Suppressor macrophage (primary cell): ENCODE measurements around the gene RYR3.
"Not testable (repeated sequence)": the region's sequence is repeated elsewhere in the genome, so short reads cannot be mapped to it uniquely, and the experiment has no call there.

Source experiments
- DNase-seq, 4 experiments: peaks; one replicate each; pipeline ENCODE4 v3.0.0-alpha.2; 2020 to 2022

Gene RYR3

DNA sequence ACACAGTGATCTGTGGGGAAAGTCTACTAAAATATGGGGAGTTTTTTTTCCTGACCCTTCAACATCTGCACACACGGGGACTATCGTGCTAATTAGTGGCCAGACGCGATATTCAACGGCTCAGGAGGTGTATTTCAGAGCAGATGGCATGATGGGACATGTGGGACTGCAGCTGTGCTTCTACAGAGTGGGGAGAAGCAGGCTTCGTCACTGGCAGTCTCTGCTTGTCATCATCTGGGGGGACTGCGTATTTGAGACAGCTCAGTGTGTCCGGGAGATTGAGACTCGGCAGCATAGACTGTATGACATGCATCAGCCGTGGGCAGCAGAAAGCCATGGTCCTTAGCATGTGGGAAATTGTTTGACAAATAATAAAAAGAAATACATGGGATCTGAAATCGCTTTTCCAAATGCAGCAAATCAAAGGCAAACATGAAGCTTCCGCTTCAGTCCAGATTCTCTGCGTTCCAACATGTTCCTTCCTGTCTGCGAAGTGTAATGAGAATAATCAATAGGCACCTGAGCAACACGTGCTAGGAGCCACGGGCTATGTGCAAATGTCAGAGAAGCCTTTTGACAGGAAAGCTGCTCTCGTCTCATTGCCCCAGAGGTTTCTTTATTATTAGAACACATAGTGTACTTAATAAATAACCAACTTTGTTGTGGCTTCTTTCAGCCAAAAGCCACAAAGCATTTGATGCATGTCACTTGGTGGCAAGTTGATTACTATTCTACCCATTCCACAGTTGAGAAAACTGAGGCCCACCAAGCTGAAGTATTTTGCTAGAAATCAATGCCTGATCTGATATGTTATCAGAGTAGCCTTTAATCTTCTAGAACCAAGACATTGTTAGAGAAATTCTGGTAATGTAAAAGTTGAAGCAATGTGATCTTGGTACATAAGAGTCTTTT, 276.3 kb downstream of the RYR3 start:
- DNase-seq, result no peak

DNA sequence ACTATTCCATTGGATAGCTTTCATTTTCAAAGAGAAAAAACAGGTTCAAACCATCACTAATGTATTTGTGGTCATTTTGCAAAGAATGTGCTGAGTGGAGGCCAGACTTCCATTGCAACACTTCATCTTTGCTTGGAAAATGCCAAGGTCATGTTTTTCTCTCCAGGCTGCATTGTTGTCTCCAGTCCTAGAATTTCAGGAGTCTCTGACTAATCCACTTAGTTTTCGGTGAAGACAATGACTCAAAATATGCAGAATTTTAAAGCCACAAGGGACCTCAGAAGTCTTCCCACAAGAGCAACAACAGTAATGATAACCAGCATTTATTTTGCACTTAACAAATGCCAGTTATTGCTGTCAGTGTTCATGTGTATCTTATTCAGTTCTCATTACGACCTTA, 277.0 kb downstream of the RYR3 start:
- no peak for DNase-seq

DNA sequence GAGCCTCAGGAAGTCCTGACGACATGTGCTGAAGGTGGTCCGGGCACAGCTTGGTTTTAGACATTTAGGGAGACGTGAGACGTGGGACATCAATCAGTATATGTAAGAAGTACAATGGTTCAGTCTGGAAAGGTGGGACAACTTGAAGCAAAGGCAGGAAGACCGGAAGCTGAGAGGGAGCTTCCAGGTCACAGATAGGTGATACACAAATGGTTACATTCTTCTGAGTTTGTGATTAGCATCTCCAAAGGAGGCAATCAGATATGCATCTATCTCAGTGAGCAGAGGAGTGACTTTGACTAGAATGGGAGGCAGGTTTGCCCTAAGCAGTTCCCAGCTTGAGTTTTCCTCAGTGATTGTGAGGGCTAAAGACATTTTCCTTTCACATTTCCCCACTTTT, 282.1 kb downstream of the RYR3 start:
- DNase-seq, result no peak

DNA sequence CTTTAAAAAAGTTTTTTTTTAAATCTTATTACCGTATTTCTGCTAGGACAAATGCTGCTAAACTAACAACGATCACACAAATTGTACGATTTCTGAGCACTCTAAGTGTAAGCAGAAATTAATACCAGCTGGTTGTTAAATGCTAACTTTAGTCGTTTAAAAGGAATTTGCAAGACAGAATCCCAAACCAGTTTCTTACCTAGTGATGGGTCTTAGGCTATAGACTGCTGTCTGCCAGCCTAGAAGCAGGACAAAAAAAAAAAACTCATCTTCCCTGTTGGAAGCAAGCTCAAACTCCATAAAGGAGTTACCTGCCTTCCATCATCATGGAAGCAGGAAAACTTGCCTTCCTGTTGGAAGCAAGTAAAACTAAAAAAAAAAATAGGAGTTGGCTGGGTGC, 287.6 kb downstream of the RYR3 start:
- not testable (repeated sequence) for DNase-seq

DNA sequence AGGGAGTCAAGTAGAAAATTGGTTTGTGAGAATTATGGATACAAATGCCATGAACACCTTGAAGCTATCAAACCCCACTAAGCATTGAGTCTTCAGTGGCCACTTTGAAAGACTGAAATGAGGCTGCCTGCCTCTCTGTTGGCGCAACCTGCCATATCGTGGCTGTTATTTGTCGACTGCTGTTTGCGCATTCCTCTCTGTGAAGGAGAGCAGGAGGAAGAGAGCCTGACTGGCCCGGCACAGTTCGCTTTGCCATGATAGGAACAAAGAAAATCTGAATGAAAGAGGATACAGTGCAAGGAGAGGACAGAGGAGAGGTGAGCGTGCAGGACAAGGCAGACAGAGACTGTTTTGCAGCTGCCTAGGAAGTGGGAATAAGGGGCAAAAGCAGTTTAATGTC, 289.4 kb downstream of the RYR3 start:
- DNase-seq, result no peak

DNA sequence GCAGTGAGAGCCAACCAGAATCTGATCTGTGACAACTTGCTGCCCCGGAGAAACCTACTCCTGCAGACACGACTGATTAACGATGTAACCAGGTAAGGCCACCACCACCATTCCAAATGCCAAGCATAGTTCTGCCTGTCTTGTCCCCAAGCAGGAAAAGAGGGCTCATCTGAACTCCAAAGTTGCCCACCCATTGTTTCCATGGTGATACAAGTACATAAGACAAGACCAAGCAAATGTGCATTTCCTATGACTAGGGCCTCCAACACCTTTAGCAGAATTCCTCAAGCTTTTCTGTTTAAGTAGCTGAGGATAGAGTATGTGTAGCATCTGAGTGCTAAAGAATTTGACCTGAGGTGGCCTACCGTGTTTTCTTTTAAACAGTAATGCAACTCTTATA, 290.7 kb downstream of the RYR3 start:
- no peak for DNase-seq

DNA sequence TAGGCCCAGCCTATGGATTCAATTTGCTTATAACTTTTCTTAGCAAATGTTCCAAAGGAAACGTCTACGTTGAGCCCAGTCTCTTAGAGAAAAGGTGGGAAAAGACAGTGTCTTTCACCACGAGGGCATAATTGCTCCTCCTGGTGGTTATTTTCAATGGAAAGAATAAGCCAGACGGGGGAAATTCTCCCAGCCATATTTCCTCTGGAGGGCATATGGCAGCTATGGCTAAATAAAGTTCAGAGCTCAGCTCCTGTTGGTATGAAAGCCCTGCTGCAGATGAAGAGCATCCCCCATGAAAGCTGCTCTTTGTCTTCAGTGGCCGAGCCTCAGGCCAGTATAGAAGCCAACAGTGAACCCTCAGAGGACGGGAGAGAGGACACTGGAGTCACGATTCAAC, 297.9 kb downstream of the RYR3 start:
- DNase-seq, result no peak

DNA sequence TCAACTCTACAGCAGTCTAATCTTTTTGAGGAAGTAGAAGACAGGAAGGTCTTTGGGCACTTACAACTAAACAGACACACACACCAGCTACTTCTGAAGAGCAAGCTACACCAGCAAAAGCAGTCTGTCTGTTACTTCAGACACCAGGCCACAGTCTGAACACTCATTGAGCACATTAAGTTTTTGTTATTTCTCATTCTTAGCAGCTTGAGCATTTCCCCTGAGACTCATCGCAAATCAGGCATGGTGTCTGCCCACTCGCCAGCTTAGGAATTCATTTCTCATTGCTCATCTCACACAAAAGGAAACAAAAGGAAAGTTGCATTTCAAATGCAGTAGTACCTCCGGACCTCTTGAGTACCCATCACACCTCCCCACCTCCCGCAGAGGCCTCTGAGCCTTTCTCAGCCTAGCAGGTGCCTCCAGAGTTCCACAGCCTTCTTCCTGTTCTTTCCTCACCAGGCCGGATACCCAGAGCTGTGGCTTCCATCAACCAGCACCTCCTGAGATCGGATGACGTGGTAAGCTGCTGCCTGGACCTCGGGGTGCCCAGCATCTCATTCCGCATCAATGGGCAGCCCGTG, 302.0 kb downstream of the RYR3 start:
- no peak for DNase-seq

DNA sequence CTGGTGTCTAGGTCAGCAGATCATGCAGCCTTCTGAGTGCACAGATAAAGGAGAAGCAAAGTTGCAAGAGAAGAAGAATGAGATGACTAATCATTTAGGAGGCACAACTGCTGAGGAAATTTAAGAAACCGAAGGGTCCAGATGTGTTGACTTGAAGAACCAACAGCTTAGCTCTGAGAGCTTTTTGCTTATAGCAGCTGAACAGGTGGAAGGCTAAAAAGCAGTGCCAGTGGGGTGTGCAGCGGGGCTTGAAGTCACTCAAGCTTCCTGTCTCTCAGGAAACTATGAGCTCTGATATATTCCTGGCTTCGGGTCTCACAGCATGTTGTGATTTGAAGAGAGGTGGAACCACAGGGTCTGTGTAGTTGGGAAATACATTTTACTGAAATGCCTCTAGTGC, 305.7 kb downstream of the RYR3 start:
- no peak for DNase-seq

DNA sequence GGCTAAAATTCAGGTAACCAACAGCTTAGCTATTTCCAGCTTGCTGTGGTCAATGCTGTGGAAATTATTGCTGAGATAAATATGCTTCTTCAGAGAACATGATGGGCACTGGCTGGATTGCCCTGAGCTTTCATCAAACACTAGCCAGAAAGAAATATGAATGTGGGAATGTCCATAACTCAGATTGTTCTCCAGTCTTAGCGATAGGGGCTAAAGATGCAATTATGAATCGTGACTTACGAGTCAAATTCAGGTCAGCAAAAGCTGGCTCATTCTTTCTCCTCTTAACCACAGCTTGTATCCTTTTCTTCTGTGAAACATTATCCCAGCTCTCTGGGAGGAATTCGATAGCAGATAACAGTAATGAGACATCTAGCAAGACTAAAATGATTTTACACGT, 307.6 kb downstream of the RYR3 start:
- DNase-seq, result no peak

DNA sequence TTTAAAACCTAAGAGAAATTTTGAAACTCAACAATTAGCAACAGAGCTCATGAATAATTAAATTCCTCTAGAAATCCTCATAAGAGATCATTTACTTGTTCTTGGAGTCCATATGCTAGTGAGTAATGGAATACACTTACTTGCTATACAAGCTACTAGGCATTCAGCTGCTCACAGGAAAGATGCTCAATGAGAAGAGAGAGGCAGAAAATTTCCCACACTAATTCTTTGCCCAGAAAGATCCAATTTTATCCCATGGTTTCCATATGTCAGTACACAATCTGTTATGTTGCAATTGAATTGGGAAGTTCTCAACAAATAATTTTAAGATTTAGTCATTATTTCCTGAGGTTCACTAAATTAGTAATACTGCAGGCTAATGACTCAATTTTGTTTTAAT, 310.4 kb downstream of the RYR3 start:
- DNase-seq, result no peak

DNA sequence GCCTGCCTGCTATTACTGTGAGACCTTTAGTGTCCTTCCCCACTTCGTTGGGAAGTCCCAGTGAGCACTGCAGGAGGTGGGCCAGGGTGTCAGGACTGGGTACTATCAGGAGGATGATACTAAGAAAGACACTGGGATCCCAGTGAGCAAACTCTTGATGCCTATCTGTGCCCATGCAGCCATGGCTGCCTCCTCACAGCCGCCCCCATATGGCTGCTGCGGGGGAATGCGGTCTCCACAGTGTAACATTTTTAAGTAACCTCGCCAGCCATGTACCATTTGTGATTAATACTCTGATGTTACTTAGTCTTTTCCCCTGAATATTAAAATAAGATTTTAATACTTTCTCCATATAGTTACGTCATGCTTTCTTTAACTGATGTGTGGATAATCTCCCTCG, 312.2 kb downstream of the RYR3 start:
- DNase-seq, result no peak

DNA sequence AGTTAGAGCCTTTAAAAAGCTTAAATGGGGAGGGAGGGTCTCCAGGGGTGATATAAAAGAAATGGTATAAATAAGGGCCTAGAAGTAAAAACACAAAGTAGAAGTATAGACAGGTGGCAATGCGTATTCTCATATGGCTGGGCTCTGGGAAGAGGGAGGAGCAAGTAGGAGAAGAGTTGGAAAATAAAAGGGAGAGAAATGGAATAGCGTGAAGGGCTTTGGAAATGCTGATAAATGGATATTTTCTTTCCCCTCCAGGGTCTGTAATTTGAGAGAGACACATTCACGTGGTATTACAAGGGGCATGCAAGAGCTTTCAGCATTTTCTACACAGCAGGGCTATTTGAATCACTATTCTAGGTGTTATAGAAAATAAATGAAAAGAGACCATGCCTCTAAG, 313.7 kb downstream of the RYR3 start:
- no peak for DNase-seq

DNA sequence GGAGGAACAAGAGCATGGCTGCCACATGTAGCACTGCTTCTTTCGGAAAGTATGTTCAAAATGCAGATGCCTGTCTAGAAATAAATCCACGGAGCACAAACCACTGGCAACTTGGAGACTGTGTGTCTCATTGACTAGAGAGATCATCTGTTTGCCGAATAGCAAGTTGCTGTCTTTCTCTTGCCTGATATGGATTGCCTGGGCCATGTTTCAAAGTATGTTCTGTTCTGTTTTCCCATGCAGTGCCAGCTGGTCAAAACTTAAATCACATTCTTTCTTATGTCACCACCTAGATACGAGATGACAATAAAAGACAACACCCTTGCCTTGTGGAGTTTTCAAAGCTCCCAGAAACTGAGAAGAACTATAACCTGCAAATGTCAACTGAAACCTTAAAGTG, 318.9 kb downstream of the RYR3 start:
- DNase-seq, result no peak

DNA sequence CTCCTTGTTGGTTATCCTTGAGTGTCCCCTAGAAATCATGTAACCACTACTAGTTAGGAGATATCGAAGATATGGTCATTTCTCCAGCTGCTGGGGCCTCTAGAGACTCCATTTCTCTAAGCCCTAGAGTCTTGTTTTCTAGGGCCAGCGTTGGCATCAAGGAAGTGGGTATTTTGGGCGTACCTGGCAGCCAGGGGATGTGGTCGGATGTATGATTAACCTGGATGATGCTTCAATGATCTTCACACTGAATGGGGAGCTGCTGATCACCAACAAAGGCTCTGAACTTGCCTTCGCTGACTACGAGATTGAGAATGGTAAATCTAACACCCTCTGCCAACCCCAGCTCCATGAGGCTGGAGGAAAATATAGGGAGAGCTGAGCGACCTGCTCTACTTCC, 325.5 kb downstream of the RYR3 start:
- DNase-seq, result no peak

DNA sequence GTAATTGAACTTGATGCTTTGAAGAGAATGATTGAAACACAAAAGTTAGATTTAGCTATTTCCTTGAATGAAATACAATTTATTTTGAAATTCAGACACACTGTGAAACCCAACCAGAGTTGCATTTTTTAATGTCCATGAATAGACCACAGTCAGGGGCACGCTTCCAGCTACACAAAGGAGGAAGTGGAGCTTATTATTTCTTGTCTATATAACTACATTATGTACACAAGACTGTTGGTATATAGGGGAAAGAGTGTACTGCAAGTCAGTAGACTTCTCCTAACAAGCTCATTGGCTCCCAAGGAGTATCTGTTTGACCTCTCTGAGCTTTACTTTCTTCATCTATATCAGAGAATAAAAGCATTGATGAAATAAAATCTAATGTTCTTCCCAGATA, 326.2 kb downstream of the RYR3 start:
- no peak for DNase-seq

DNA sequence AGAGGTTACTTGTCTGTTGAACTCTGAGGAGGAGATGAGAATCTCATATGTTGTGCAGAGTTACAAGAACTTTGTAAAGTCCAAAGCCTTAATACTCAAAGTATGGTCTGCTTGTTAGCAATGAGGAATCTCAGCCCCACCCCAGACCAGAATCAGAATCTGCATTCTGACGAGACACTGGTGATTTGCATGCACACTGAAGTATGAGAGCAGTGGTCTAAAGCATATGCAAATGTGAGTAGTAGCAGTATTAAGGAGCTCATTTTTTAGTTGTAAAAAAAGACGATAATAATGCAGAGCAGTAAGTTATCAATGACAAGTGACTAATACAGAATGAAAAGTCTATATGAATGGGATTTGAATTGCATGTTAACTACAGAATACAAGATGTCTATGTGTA, 327.7 kb downstream of the RYR3 start:
- no peak for DNase-seq

DNA sequence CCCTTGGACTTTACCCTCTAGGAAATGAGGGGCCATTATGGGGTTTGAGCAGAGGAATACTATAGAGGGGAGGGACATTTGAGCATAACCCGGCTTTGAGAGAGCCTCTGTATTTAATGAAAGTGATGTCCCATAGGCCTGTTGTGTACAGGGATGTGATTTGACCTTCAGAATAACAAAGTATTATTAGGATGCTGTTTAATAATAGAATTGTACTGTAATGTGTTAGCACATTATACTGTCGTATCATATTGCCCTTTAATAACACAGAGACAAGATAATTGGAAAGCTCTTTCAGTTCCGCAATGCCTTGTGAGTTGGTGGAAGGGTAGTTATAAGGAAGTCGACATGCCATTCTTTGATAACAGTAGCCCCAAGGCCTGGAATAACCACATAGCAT, 328.3 kb downstream of the RYR3 start:
- DNase-seq, result no peak

DNA sequence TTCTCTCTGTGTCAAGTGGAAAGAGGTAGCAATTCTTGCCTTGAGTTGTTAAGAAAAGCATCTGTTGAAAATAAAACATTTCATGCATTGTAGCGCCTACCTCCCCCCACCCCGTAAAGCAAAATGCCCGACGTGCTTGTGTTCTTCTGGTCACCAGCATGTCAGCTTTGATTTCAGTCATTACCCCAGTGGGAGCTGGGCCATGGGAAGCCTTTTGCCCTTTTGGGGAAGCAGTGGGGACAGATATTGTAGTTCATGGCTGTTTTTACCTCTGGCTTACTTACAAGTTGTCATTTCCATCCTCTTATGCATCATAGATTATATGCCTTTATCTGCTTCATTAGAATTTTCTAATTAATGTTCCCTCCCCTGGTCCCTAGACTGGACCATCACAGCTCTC, 328.7 kb downstream of the RYR3 start:
- DNase-seq, result no peak

DNA sequence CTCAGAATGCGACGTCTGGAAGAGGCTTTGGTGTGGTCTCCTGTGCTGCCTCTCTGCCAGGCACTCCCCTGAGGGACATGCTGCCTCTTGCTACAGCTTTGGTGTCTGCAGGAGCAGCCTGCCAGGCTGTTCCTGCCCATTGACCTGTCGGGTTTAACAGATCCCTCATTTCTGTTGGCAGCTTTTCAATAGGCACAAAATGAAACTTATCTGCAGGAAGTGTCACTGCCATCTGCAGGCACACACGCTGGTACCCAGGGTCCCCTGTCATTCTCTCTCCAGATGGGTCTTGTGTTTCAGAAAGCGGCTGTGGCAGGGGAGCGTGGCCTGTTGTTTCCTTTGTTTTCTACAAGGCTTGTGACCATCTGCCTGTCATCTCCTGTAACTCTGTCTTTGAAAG, 329.2 kb downstream of the RYR3 start:
- DNase-seq, result peak in 1 of 4 experiments; percentile 11

DNA sequence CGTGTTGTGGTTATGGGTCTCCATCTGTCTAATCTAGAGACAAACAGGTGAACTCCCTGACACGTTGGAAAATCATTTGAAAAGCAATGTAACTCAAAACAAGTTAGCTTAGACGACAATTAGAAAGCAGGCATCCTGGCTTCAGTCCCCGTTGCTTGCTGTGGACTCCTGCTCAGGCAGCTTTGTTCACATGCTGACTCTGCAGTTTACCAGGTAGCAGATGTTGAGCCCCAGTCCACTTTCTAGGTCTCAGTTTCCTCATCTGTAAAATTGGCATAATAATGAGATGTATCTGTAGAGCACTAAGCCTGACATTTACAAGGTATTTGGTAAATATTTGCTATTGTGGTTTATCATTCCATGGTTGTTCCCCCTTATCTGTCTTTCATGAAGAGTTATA, 330.3 kb downstream of the RYR3 start:
- DNase-seq, result no peak

DNA sequence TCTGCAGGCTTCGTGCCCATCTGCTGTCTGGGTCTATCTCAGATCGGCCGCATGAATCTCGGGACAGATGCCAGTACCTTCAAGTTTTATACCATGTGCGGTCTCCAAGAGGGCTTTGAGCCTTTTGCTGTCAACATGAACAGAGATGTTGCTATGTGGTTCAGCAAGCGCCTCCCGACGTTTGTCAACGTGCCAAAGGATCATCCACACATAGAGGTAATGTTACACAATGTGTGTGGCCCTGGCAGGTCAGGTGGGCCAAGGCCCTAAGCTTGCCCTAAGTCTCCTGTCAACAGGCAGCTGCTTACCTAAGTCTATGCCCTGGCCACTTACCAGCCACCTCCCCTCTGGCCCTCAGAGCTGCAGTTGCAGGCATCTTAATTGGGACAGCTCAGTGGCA, 333.5 kb downstream of the RYR3 start:
- no peak for DNase-seq

DNA sequence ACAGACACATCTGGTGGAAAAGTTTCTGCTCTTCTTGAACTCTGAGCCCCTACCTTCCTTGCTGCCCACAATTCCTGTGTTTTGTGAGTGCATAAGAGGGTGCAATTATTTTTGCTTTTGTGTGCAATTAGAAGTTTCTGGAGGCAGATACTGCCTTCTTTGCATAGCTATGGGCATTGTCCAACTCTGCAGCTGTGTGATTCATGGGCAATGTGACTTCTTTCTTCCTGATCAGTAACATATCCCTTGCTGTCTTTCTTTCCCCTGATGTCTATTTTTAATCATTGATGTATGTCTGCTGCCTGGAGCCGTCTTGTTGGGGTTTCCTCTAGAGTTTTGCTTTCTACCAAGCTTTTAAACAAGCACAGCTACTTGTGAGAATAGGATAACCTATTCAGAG, 336.0 kb downstream of the RYR3 start:
- no peak for DNase-seq

DNA sequence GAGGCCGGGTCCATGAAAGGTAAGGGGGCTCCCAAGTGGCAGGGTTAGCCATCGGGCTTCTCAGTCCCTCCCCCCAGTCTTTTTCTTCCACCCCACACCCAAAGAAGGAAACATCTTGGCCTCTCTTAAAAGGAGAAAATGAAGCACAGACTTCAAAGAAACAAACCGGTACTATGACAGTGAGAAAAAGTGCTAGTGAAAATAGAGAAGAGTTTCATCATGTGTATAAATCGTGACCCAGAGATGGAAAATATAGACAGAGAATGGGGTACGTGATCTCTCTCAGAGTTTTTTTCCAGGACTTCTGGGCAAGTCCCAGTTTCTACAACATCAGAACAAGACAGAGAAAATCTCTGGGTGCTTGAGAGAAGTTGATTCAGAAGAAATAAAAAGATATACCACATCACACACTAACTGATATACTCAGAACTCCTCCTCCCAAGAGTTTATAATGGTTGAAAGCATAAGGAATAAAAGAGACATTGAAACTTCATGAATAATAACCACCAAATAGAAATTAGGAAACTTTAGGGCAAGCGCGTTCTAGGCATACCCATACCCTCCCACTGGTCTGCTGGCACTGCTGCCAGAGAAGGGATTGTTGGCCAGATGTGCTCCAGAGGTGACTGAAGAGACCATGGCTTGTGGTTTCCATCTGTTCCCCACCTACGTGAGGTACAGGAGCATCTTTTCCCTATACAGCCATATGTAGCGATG, 338.6 kb downstream of the RYR3 start:
- DNase-seq, result no peak
